Measurements from ENCODE around the gene ENPP4.
"Not testable (repeated sequence)": the region's sequence is repeated elsewhere in the genome, so short reads cannot be mapped to it uniquely, and the experiment has no call there.

Gene ENPP4

GRCh38 chr6:46129629-46130511, at the start of gene ENPP4:
Gene ENPP4, plus strand, starts transcription at chr6:46129989. Its CDS starts 9,595 bp downstream, at chr6:46139584.
- peak; percentile 81 for DNase-seq

DNA sequence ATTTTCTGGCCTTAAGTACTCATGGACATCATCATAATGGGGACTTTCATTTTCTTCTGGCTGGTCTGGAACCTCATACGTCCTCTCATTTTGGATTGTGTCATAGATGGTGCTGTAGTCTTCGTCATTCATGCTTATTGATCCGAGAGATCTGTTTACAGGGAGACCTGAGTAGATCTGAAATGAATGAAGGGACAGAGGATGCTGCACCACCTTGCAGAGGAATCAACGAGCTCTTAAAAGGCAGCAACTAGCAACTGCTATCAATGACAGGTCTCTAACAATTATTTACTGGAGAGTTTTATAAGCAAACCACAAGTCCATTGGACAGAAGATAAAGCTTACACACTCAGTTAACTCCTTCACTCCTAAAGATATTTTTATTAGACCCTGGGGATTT, 49.7 kb upstream of the ENPP4 start:
- no peak for DNase-seq

DNA sequence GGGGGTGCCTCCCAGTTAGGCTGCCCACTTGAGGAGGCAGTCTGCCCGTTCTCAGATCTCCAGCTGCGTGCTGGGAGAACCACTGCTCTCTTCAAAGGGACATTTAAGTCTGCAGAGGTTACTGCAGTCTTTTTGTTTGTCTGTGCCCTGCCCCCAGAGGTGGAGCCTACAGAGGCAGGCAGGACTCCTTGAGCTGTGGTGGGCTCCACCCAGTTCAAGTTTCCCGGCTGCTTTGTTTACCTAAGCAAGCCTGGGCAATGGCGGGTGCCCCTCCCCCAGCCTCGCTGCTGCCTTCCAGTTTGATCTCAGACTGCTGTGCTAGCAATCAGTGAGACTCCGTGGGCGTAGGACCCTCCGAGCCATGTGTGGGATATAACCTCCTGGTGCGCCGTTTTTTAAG, 44.1 kb upstream of the ENPP4 start:
- DNase-seq: not testable (repeated sequence)

GRCh38 chr6:46090115-46091079, 39.4 kb upstream of the ENPP4 start:
- DNase-seq: peak; percentile 21

- DNase-seq: no peak
Measured at GRCh38 chr6:46091080-46091478, 38.7 kb upstream of the ENPP4 start.

GRCh38 chr6:46095251-46095650, 34.5 kb upstream of the ENPP4 start:
- no peak for DNase-seq

DNA sequence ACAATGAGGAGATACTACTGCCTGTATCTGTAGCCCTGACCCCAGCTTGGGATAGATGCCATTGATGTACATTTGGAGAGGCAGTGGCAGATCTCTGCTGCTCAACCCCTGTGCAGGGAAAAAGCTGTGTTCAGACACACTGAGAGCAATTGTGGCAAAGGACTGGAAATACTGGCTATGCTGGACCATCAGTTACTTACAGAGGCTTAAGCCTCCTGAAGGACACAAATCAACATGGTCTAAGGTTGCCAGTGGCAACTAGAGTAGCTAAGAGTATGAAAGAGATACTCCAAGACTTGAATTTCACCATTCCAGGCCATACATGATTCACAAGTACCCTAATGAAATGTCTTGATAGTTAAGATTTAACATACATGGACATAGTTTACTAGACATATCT, 32.4 kb upstream of the ENPP4 start:
- DNase-seq: no peak

GRCh38 chr6:46098678-46099077, 31.1 kb upstream of the ENPP4 start:
- no peak for DNase-seq

DNA sequence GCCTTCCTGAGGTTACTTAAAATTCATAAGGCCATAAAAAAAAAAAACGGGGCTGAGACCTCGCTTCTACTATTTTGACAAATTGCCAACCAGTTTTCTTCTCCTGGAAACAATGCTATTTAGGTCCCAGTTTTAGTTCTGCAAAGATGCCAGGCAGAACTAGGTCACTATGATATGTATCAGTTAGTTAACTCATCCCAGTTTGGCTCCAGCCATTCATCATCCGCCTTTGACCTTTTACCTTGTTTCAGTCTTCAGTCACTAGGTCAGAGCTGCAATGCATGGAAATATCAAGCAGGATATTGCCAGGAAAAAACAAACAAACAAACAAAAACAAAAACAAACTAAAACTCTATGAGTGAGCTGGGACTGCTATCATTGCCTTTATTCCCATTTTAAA, 29.8 kb upstream of the ENPP4 start:
- no peak for DNase-seq

DNA sequence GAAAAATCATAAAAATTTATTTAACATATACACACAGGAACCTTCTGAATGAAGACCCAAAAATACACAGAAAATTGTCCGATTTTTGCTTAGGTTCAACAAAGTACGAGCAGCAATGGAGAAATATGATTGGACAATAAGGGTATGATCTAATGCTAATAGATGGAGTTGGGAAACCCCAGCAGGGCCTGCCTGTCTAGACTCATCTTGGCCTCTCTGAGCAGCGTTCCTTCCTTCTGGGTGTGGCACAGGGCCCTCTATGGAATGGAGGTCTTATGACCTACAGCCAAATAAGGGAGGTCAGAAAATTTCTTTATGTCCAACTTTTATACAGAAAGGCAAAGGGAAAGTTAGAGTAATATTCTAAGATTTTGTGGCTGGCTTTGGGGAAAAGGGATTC, 27.7 kb upstream of the ENPP4 start:
- no peak for DNase-seq

GRCh38 chr6:46103441-46104115, 26.2 kb upstream of the ENPP4 start:
- DNase-seq: no peak

DNA sequence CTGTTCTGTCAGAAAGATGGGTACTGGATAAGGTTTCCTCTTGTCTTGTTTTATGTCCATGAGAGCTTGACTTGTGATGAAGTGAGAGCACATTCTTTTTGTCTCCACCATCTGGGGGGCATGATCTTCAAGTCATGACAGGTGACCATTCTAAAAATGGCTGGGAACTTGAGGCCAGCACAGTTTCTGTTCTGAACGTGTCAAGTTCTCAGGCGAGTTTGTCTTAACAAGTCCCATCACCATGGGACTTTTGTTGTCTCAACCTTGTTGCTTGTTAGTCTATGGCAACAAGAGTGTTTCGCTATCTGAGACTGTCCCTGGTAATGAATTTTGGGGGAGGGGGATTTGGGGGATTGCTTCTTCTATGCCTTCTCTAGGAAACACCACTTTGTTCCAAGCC, 25.6 kb upstream of the ENPP4 start:
- DNase-seq: no peak

GRCh38 chr6:46105568-46105967, 24.2 kb upstream of the ENPP4 start:
- no peak for DNase-seq

DNA sequence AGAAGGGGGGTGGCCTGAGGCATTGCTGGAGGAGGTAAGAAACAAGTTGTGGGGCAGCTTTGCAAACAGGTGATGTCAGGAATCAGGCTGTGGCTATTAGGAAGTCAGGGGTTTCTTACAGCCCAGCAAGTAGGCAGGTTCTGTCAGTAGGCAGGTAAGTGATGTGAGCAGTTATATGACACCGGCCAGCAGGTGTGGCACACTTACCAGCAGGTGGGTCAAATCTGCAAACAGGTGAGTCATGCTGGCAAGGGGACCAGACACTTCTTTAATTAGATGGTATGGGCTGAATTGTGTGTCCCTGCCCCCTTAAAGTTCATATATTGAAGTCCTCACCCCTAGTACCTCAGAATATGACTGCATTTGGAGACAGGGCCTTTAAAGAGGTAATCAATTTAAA, 16.4 kb upstream of the ENPP4 start:
- no peak for DNase-seq

DNA sequence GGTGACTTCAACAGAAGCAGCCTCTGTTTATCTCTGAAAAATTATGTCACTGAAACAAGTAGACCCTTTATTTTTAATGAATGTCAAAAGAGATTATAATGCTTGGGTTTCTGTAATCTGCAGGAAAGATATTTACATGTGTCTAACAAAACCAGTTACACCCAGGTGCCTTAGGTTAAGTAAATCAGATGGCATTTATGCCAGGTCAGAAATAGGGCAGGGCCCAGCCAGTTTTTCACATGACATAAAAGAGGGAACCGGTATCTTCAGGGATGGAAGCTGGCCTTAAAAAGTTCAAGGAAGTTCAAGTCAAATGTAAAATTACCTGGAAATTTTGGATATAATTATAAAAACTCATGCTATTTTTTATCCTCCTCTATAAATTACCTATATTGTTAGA, 14.2 kb upstream of the ENPP4 start:
- no peak for DNase-seq

GRCh38 chr6:46116289-46116688, 13.5 kb upstream of the ENPP4 start:
- no peak for DNase-seq

GRCh38 chr6:46118157-46118556, 11.6 kb upstream of the ENPP4 start:
- DNase-seq: no peak

DNA sequence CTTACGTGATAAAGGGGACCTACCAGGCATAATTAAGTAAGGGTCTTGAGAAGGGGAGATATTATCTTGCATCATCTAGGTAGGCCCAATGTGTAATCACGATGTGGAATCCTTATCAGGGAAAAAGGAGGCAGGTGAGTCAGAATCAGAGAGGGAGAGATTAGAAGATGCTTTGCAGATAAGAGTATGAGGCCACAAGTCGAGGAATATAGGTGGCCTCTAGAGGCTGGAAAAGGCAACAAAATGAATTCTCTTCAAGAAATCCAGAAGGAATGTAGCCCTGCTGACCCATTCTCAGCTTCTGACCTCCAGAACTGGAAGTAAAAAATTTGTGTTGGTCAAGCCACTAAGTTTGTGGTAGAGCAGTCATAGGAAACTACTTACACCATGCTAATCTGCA, 11.0 kb upstream of the ENPP4 start:
- DNase-seq: no peak

- DNase-seq: not testable (repeated sequence)
Measured at GRCh38 chr6:46119679-46120078, 10.1 kb upstream of the ENPP4 start.

DNA sequence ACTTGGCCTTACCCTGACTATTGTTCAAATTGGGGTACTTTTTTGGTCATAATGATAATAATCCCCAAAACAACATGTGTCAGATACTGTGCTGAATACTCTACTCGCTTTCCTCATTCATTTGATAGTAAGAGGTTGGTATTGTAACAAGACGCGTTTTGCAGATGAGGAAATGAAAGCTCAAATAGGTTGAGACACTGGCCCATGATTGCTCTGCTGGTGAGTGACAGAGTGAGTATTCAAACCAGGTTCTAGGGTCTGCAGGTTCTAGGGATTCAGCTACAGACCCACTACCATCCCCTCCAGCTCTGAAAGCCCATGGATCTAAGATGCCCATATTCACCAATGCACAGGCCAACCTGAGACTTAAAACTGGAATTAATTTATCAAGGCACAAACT, 1.3 kb upstream of the ENPP4 start:
- no peak for DNase-seq

DNA sequence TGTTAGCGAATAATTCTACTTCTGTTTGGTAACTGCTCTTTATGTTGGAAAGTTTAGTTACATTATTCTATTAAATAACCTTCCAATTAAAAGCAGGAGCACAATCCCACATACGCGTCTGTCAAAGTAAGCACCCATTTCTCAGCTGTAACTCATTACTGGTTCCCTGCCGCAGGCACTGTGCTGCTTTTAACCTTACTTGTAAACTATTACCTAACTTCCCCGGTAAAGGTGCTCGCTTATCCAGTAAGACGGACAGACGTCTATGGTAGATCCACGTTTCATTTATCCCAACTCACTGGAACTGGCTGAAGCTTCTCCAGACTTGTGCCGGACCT, 529 bp upstream of the ENPP4 start:
- peak; percentile 6 for DNase-seq

- no peak for DNase-seq
Measured at GRCh38 chr6:46130666-46131065, 877 bp downstream of the ENPP4 start.

DNA sequence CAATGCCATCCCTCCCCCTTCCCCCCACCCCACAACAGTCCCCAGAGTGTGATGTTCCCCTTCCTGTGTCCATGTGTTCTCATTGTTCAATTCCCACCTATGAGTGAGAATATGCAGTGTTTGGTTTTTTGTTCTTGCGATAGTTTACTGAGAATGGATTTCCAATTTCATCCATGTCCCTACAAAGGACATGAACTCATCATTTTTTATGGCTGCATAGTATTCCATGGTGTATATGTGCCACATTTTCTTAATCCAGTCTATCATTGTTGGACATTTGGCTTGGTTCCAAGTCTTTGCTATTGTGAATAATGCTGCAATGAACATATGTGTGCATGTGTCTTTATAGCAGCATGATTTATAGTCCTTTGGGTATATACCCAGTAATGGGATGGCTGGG, 1.5 kb downstream of the ENPP4 start:
- DNase-seq: not testable (repeated sequence)

Measured in NCI-H2171 (cell line).